ENCODE results near the gene ATXN7L1. TPM values are rescaled to one million over a fixed set of nuclear protein-coding genes. Genes with fewer than 3 reads are reported as not detected.
A peak's percentile ranks its signal among the peaks of the same experiment; 100 is the strongest.

ATXN7L1 gene
- total and polyA plus RNA-seq, 2 of the 4 experiments (the other 2 are of a cell fraction), result 3.5 to 4.3 TPM

DNA sequence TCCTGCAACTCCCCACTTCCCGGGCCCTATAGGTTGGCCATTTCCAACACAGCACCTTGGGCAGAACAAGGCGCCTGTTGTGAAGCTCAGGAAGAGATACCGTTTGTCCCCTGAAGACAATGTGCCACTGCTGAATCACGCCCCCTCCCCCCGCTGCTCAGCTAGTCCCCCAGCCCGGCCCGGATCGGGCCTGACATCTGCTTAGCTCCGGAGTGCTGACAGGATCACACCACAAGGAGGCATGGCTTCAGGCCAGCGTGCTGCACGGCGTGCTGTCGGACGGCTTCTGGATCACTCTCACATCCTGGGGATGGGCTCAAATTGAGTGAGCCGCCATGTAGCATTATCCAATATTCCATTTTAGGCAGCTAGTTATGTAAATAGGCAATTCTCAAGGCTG, 233.0 kb downstream of the ATXN7L1 start:
- Histone ChIP-seq H2BK15ac (ENCODE audit: low read depth, low read length) (no peak overlapping the region), H3K18ac (ENCODE audit: low read depth, low read length) (no peak overlapping the region), H3K9ac (ENCODE audit: low read depth, low read length) (no peak overlapping the region), H3K9me3 (ENCODE audit: control insufficient read depth, insufficient read depth, low read length) (no peaks in the 10 kb centered on the region), H2BK120ac (ENCODE audit: low read depth, low read length) (no peak overlapping the region), H3K9me1 (ENCODE audit: insufficient read depth, low read length) (peaks cover 12% of the 10 kb centered on the region; the same call in 1 of the 2 replicates), H3K4ac (ENCODE audit: low read depth, low read length) (no peak overlapping the region), H2AK5ac (ENCODE audit: low read depth, low read length) (no peak overlapping the region), H3K4me3 (ENCODE audit: insufficient read depth, low read depth, low read length) (no peak overlapping the region), H3K36me3 (ENCODE audit: control insufficient read depth, insufficient read depth, low read length) (peaks cover 17% of the 10 kb centered on the region; the same call in 1 of the 2 replicates), H3K23ac (ENCODE audit: low read depth, low read length) (no peak overlapping the region), H3K4me1 (ENCODE audit: control insufficient read depth, insufficient read depth, low read length) (no peaks in the 10 kb centered on the region; the same call in 1 of the 2 replicates), H3K79me1 (ENCODE audit: low read depth in 1 of 2, low read length in 2 of 2) (peaks cover 0 to 3% of the 10 kb centered on the region in 2 experiments; a peak in 1 of 4 replicates), H3K27ac (ENCODE audit: insufficient read depth, low read length) (no peak overlapping the region), H2BK20ac (ENCODE audit: low read depth, low read length) (no peak overlapping the region), H4K91ac (ENCODE audit: insufficient read depth, low read depth, low read length) (no peak overlapping the region), H3K56ac (ENCODE audit: extremely low read depth, insufficient read depth, low read length) (no peak overlapping the region), H4K5ac (ENCODE audit: low read depth, low read length) (no peak overlapping the region), H3K27me3 (ENCODE audit: control insufficient read depth, insufficient read depth, low read length) (no peaks in the 10 kb centered on the region), H2AFZ (replicated peaks; ENCODE audit: low read length, poor library complexity) (no peak overlapping the region), H2AK9ac (replicated peaks; ENCODE audit: low read depth, low read length, poor library complexity) (no peak overlapping the region), H3K4me2 (ENCODE audit: low read depth, low read length) (no peak overlapping the region), H4K8ac (ENCODE audit: low read depth in 2 of 2, low read length in 2 of 2) (no peak overlapping the region), H4K20me1 (ENCODE audit: insufficient read depth, low read length) (no peaks in the 10 kb centered on the region), H3K14ac (replicated peaks; ENCODE audit: low read depth, low read length) (no peak overlapping the region), H2BK5ac (ENCODE audit: low read depth, low read length, poor library complexity, severe bottlenecking) (no peak overlapping the region)
- in situ Hi-C loops (cut with MboI; ENCODE audit: low sequenced_read_pairs), result no loop called here
- dilution Hi-C loops (cut with HindIII; ENCODE audit: low sequenced_read_pairs, unreplicated experiment), result no loop called here
- BruUV-seq (replicated peaks), result no TSS peak
- TF ChIP-seq FOS (IDR thresholded peaks at IDR 0.05; ENCODE audit: low read depth, low read length), result no peak
- no peak for TF ChIP-seq ELK1 (IDR thresholded peaks at IDR 0.05; ENCODE audit: borderline replicate concordance, low read depth, low read length)
- no peak for TF ChIP-seq POLR2A (IDR thresholded peaks at IDR 0.05; ENCODE audit: low read depth, low read length)
- TF ChIP-seq RCOR1 (IDR thresholded peaks at IDR 0.05; ENCODE audit: insufficient replicate concordance, low read length), result no peak
- no peak for TF ChIP-seq MXI1 (IDR thresholded peaks at IDR 0.05; ENCODE audit: borderline replicate concordance, low read depth, low read length)
- TF ChIP-seq RFX5 (IDR thresholded peaks at IDR 0.05; ENCODE audit: low read depth, low read length), result no peak
- no peak for TF ChIP-seq NFE2L2 (IDR thresholded peaks at IDR 0.05; ENCODE audit: low read depth, low read length)
- TF ChIP-seq, protein P1, sequence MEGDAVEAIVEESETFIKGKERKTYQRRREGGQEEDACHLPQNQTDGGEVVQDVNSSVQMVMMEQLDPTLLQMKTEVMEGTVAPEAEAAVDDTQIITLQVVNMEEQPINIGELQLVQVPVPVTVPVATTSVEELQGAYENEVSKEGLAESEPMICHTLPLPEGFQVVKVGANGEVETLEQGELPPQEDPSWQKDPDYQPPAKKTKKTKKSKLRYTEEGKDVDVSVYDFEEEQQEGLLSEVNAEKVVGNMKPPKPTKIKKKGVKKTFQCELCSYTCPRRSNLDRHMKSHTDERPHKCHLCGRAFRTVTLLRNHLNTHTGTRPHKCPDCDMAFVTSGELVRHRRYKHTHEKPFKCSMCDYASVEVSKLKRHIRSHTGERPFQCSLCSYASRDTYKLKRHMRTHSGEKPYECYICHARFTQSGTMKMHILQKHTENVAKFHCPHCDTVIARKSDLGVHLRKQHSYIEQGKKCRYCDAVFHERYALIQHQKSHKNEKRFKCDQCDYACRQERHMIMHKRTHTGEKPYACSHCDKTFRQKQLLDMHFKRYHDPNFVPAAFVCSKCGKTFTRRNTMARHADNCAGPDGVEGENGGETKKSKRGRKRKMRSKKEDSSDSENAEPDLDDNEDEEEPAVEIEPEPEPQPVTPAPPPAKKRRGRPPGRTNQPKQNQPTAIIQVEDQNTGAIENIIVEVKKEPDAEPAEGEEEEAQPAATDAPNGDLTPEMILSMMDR (conservative IDR thresholded peaks at IDR 0.05; ENCODE audit: low read depth, low read length), result no peak
- no peak for TF ChIP-seq MAZ (IDR thresholded peaks at IDR 0.05; ENCODE audit: borderline replicate concordance, low read depth, low read length)
- no peak for TF ChIP-seq RAD21 (IDR thresholded peaks at IDR 0.05; ENCODE audit: low read length)
- no peak for TF ChIP-seq MAFK (IDR thresholded peaks at IDR 0.05; ENCODE audit: low read depth, low read length)
- TF ChIP-seq SMC3 (IDR thresholded peaks at IDR 0.05; ENCODE audit: low read depth, low read length), result no peak
- intact Hi-C loops (cut with micrococcal nuclease), result no loop called here
- POLR2A ChIA-PET (ENCODE audit: unreplicated experiment), result no interaction called here
- ATAC-seq (ENCODE audit: low read depth) (peak; percentile 42), DNase-seq (no peak)
- WGBS, 2 experiments (ENCODE audit: extremely low coverage in 2 of 2, insufficient read length in 1 of 2), result 19% methylated on average over 8 of the region's 15 CpGs; no CpG with 5 or more reads in 1 of the 2 experiments
- CTCF ChIA-PET, result interaction anchor here (1.6 kb wide), 1 partner anchor 9 kb away, joined by 4 read pairs; no protein-coding TSS in a partner anchor

Measured in IMR-90 (cell line).